Dendritic cell treated with granulocyte-macrophage colony-stimulating factor and Interleukin-4, amounts not matched to agents 40 ng/mL and 50 ng/mL, for 4 days (primary cell): Measurements from ENCODE around the gene MCC.

Experiments used
- H3K27ac Mint-ChIP-seq: one replicate; pipeline ENCODE4 v1.8.0; 2022; ENCODE audit warnings: mild to moderate bottlenecking, mixed read lengths
- H3K27me3 Mint-ChIP-seq: one replicate; pipeline ENCODE4 v1.8.0; 2022; ENCODE audit warnings: mild to moderate bottlenecking, mixed read lengths
- H3K36me3 Mint-ChIP-seq: one replicate; pipeline ENCODE4 v1.8.0; 2022; ENCODE audit warnings: low read depth, mixed read lengths
- H3K4me1 Mint-ChIP-seq: one replicate; pipeline ENCODE4 v1.8.0; 2022; ENCODE audit warnings: low read depth, mixed read lengths
- H3K4me3 Mint-ChIP-seq: one replicate; pipeline ENCODE4 v1.8.0; 2022; ENCODE audit warnings: mild to moderate bottlenecking, moderate library complexity, mixed read lengths
- H3K9me3 Mint-ChIP-seq: one replicate; pipeline ENCODE4 v1.8.0; 2022; ENCODE audit warnings: mixed read lengths
- intact Hi-C: fragments of 100-400 bp; cut with micrococcal nuclease; formaldehyde crosslinking; loops from one replicate; pipeline ENCODE4 v1.15.0; 2022

Gene MCC

GRCh38 chr5:113024076-113024697 lies 464.1 kb downstream of the MCC start:
- no peak overlapping the region for H3K4me3 Mint-ChIP-seq
- intact Hi-C loops: no loop called here
- no peaks in the 10 kb centered on the region for H3K27me3 Mint-ChIP-seq
- H3K4me1 Mint-ChIP-seq: no peaks in the 10 kb centered on the region
- no peaks in the 10 kb centered on the region for H3K9me3 Mint-ChIP-seq
- peaks cover 83% of the 10 kb centered on the region for H3K36me3 Mint-ChIP-seq
- no peak overlapping the region for H3K27ac Mint-ChIP-seq

- Mint-ChIP-seq H3K4me1 (no peaks in the 10 kb centered on the region), H3K4me3 (no peak overlapping the region), H3K27me3 (no peaks in the 10 kb centered on the region), H3K9me3 (no peaks in the 10 kb centered on the region), H3K27ac (no peak overlapping the region), H3K36me3 (peaks cover 89% of the 10 kb centered on the region)
- intact Hi-C loops: no loop called here
Observed at GRCh38 chr5:113022661-113023060, 465.6 kb downstream of the MCC start.

- H3K27ac Mint-ChIP-seq: no peak overlapping the region
- peaks cover 86% of the 10 kb centered on the region for H3K36me3 Mint-ChIP-seq
- intact Hi-C loops: no loop called here
- H3K4me1 Mint-ChIP-seq: no peaks in the 10 kb centered on the region
- no peaks in the 10 kb centered on the region for H3K9me3 Mint-ChIP-seq
- H3K27me3 Mint-ChIP-seq: no peaks in the 10 kb centered on the region
- no peak overlapping the region for H3K4me3 Mint-ChIP-seq
Observed at GRCh38 chr5:113020461-113021273, 467.6 kb downstream of the MCC start.

- intact Hi-C loops: no loop called here
- Mint-ChIP-seq H3K9me3 (no peaks in the 10 kb centered on the region), H3K27me3 (no peaks in the 10 kb centered on the region), H3K4me3 (no peak overlapping the region), H3K4me1 (no peaks in the 10 kb centered on the region), H3K27ac (no peak overlapping the region), H3K36me3 (peaks cover 90% of the 10 kb centered on the region)
Observed at GRCh38 chr5:113017881-113018635, 470.2 kb downstream of the MCC start.

- Mint-ChIP-seq H3K9me3 (no peaks in the 10 kb centered on the region), H3K27ac (no peak overlapping the region), H3K4me3 (no peak overlapping the region), H3K4me1 (peaks cover 4% of the 10 kb centered on the region), H3K27me3 (no peaks in the 10 kb centered on the region), H3K36me3 (peaks cover 94% of the 10 kb centered on the region)
- intact Hi-C loops: no loop called here
Observed at GRCh38 chr5:113005454-113005853, 482.8 kb downstream of the MCC start.

- Mint-ChIP-seq H3K27ac (no peak overlapping the region), H3K4me3 (no peak overlapping the region), H3K4me1 (peaks cover 4% of the 10 kb centered on the region), H3K9me3 (no peaks in the 10 kb centered on the region), H3K36me3 (peaks cover 94% of the 10 kb centered on the region), H3K27me3 (no peaks in the 10 kb centered on the region)
- intact Hi-C loops: no loop called here
Observed at GRCh38 chr5:113003763-113004162, 484.5 kb downstream of the MCC start.

GRCh38 chr5:113002423-113002822 lies 485.8 kb downstream of the MCC start:
- intact Hi-C loops: no loop called here
- H3K27ac Mint-ChIP-seq: no peak overlapping the region
- no peak overlapping the region for H3K4me3 Mint-ChIP-seq
- peaks cover 94% of the 10 kb centered on the region for H3K36me3 Mint-ChIP-seq
- peaks cover 4% of the 10 kb centered on the region for H3K4me1 Mint-ChIP-seq
- H3K9me3 Mint-ChIP-seq: no peaks in the 10 kb centered on the region
- no peaks in the 10 kb centered on the region for H3K27me3 Mint-ChIP-seq

- H3K4me3 Mint-ChIP-seq: no peak overlapping the region
- H3K27ac Mint-ChIP-seq: no peak overlapping the region
- no peaks in the 10 kb centered on the region for H3K9me3 Mint-ChIP-seq
- intact Hi-C loops: no loop called here
- H3K36me3 Mint-ChIP-seq: peaks cover 89% of the 10 kb centered on the region
- H3K27me3 Mint-ChIP-seq: no peaks in the 10 kb centered on the region
- no peaks in the 10 kb centered on the region for H3K4me1 Mint-ChIP-seq
Observed at GRCh38 chr5:113000466-113000865, 487.8 kb downstream of the MCC start.

GRCh38 chr5:112998296-112998695 lies 490.0 kb downstream of the MCC start:
- no peak overlapping the region for H3K27ac Mint-ChIP-seq
- intact Hi-C loops: loop anchor here (5.0 kb wide), 2 partner anchors 514 to 584 kb away; partner anchors contain the start of gene YTHDC2
- no peaks in the 10 kb centered on the region for H3K9me3 Mint-ChIP-seq
- H3K36me3 Mint-ChIP-seq: peaks cover 86% of the 10 kb centered on the region
- H3K4me1 Mint-ChIP-seq: no peaks in the 10 kb centered on the region
- no peaks in the 10 kb centered on the region for H3K27me3 Mint-ChIP-seq
- no peak overlapping the region for H3K4me3 Mint-ChIP-seq

- H3K4me1 Mint-ChIP-seq: no peaks in the 10 kb centered on the region
- no peak overlapping the region for H3K27ac Mint-ChIP-seq
- H3K4me3 Mint-ChIP-seq: no peak overlapping the region
- peaks cover 86% of the 10 kb centered on the region for H3K36me3 Mint-ChIP-seq
- H3K9me3 Mint-ChIP-seq: no peaks in the 10 kb centered on the region
- intact Hi-C loops: loop anchor here (5.0 kb wide), 2 partner anchors 515 to 585 kb away; partner anchors contain the start of gene YTHDC2
- H3K27me3 Mint-ChIP-seq: no peaks in the 10 kb centered on the region
Observed at GRCh38 chr5:112996830-112997374, 491.4 kb downstream of the MCC start.

- Mint-ChIP-seq H3K27ac (no peak overlapping the region), H3K36me3 (peaks cover 81% of the 10 kb centered on the region), H3K27me3 (no peaks in the 10 kb centered on the region), H3K4me3 (no peak overlapping the region), H3K9me3 (no peaks in the 10 kb centered on the region), H3K4me1 (no peaks in the 10 kb centered on the region)
- intact Hi-C loops: loop anchor here (5.0 kb wide), 2 partner anchors 516 to 586 kb away; partner anchors contain the start of gene YTHDC2
Observed at GRCh38 chr5:112995764-112996618, 492.3 kb downstream of the MCC start.

- H3K27ac Mint-ChIP-seq: no peak overlapping the region
- no peaks in the 10 kb centered on the region for H3K27me3 Mint-ChIP-seq
- peaks cover 29% of the 10 kb centered on the region for H3K4me1 Mint-ChIP-seq
- no peaks in the 10 kb centered on the region for H3K9me3 Mint-ChIP-seq
- intact Hi-C loops: no loop called here
- peaks cover 73% of the 10 kb centered on the region for H3K36me3 Mint-ChIP-seq
- no peak overlapping the region for H3K4me3 Mint-ChIP-seq
Observed at GRCh38 chr5:112986224-112986623, 502.0 kb downstream of the MCC start.

- Mint-ChIP-seq H3K4me1 (peaks cover 39% of the 10 kb centered on the region), H3K27ac (no peak overlapping the region), H3K4me3 (no peak overlapping the region), H3K27me3 (no peaks in the 10 kb centered on the region), H3K36me3 (peaks cover 58% of the 10 kb centered on the region), H3K9me3 (no peaks in the 10 kb centered on the region)
- intact Hi-C loops: no loop called here
Observed at GRCh38 chr5:112983363-112983762, 504.9 kb downstream of the MCC start.
